Measurements from ENCODE around the gene KREMEN2.

DNA sequence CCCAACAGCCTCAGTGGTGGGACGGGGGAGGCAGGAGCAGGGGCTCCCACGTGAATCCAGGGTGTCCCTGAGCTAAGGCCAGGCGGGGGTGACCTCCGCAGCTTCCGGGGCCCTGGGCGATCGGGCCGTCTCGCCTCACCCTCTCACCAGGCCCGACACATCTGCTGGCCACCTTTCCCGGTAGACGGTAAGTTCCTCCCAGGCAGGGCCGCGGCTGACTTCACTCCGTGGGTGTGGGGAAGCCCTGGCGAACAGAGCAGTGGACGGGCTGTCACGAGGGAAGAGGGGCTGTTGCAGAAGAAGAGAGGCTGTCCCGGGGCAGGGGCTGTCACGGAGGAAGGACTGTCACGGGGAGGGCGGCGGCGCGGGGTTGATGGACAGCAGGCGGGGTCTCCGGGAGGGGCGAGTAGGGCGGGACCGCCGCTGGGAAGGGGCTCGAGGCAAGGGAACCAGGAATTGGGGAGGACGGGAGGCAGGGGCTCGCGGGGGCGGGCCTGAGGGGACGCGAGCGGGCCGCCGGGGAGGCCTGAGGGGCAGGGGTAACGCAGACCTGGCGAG lies 15.7 kb downstream of the KREMEN2 start:
- TF ChIP-seq CTCF (conservative IDR thresholded peaks at IDR 0.05; ENCODE audit: low read depth, low read length) (no peak), EZH2 (IDR thresholded peaks at IDR 0.05; ENCODE audit: borderline replicate concordance, low read depth, low read length, poor library complexity, severe bottlenecking) (no peak)

Measured in A673 (cell line).